ENCODE data around the gene SOX18. TPM values are rescaled to one million over a fixed set of nuclear protein-coding genes. Genes with fewer than 3 reads are reported as not detected.
A peak's percentile ranks its signal among the peaks of the same experiment; 100 is the strongest.

Gene SOX18
- total and polyA plus RNA-seq, 2 of the 13 experiments (the other 11 are each of a cell fraction or from before 2014, with no cell fraction given), result 1.6 to 1.9 TPM

- peak; percentile 42 for TF ChIP-seq ZNF142 (CRISPR knock-in tag; IDR thresholded peaks at IDR 0.05)
- TF ChIP-seq KLF12 (CRISPR knock-in tag; IDR thresholded peaks at IDR 0.05; ENCODE audit: borderline replicate concordance), result peak; percentile 63; the same call in 1 of the 2 replicates
- 0 out of 2 replicates have a peak, but pooled peaks have one; percentile 46 for TF ChIP-seq ZNF720 (CRISPR knock-in tag; IDR thresholded peaks at IDR 0.05)
- peak; percentile 38 for TF ChIP-seq HNF1B (CRISPR knock-in tag; IDR thresholded peaks at IDR 0.05)
- TF ChIP-seq FOSL2 (CRISPR knock-in tag; IDR thresholded peaks at IDR 0.05), result no peak
- TF ChIP-seq ISL2 (CRISPR knock-in tag; IDR thresholded peaks at IDR 0.05), result no peak; the same call in 1 of the 2 replicates
- TF ChIP-seq SIN3A (IDR thresholded peaks at IDR 0.05; ENCODE audit: borderline replicate concordance, low read depth, low read length), result peak; percentile 46; the same call in 1 of the 2 replicates
- peak; percentile 29; the same call in 1 of the 2 replicates for TF ChIP-seq ZNF275 (CRISPR knock-in tag; IDR thresholded peaks at IDR 0.05; ENCODE audit: borderline replicate concordance)
- TF ChIP-seq FOXO4 (CRISPR knock-in tag; conservative IDR thresholded peaks at IDR 0.05), result peak; percentile 95
- TF ChIP-seq PHF8 (CRISPR knock-in tag; IDR thresholded peaks at IDR 0.05), result peak; percentile 72
- peak; percentile 27; the same call in 1 of the 2 replicates for TF ChIP-seq HNF4G (IDR thresholded peaks at IDR 0.05; ENCODE audit: borderline replicate concordance, low read depth, low read length)
- peak; percentile 59; the same call in 1 of the 2 replicates for TF ChIP-seq HNF4G (CRISPR knock-in tag; IDR thresholded peaks at IDR 0.05; ENCODE audit: borderline replicate concordance, low read depth)
- TF ChIP-seq ZNF225 (CRISPR knock-in tag; IDR thresholded peaks at IDR 0.05), result peak; percentile 76; the same call in 1 of the 2 replicates
- TF ChIP-seq MED13 (CRISPR knock-in tag; IDR thresholded peaks at IDR 0.05), result no peak; the same call in 1 of the 2 replicates
- peak; percentile 75; the same call in 1 of the 2 replicates for TF ChIP-seq RXRA (CRISPR knock-in tag; IDR thresholded peaks at IDR 0.05)
Measured at GRCh38 chr20:64063389-64064144, 14.1 kb upstream of the SOX18 start (continued).

Measured in HepG2 (cell line).